HG03469 (cell line): ENCODE results near the gene GGT6.

Experiments used
- ATAC-seq: cut with Tn5 transposase; IDR thresholded peaks from one replicate; pipeline ENCODE4 v1.9.1; 2021; ENCODE audit warnings: mild to moderate bottlenecking, moderate library complexity, moderate number of reproducible peaks; ENCODE audit not compliant: unreplicated experiment

The GGT6 gene

DNA sequence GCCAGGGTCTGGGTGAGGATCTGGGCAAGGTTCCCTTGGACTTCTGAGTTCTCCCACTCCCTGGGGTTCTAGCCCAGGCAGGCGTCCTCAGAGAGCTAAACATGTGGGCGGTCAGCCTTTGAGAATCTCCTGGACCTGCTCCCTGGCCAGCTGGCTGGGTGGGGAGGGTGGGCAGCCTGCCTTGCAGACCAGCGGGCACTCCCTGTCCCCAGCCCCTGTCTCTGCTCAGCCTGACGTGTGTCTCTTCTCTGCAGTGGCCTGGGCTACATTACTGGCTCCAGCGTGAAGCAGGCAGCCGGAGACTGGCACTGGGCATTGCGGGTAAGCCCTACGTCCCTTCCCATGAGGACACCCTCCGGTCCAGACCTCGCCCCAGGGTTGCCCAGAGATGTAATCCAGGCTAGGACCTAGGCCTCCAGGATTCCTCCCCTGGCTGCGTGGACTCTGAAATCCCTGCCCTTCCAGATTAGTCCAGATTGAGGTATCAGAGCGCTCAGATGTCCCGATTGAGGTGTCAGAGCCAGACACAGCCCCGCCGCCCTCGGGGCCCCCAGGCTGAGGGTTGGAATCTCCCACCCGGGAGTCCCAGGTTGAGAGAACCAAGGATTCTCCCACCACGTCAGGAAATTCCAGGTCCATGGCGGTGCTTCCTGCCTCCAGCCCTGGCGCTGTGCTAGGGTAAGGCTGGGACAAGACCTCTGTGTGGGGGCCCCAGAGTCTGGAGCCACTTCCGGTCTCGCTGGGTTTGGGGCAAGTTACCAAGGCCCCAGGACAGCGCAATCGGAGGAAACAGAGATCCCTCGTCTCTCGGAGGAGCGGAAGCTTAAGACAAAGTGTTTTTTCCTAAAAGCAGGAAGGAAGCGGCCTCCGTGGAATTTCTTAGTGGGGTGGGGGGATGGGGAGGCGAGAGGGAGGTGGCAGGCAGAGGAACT is 29.3 kb downstream of the GGT6 start:
- ATAC-seq = no peak

DNA sequence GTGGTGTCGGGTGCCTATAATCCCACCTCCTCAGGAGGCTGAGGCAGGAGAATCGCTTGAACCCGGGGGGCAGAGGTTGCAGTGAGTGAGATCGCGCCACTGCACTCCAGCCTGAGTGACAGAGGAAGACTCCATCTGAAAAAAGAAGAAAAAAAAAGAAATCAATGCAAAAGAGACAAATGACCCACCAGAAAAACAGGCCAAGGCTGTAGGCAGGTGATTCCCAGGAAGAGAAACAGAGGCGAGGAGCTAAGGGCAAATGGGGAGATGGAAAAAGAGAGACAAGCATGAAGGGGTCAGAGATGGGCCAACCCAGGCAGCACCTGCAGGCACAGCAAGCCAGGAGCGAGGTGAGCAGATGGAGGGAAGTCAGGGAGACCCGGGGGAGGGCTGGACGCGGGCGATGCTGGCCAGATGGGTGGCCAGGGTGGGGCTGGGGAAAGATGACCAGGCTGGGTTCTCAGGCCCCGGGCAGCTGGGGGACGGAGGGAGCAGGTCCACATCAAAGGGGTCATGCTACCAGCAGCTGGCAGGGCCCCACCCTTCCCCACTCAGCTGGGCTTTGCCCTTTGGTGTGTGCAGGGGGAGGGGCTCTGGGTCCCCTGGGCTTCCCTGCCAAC is 30.7 kb downstream of the GGT6 start:
- no peak for ATAC-seq

DNA sequence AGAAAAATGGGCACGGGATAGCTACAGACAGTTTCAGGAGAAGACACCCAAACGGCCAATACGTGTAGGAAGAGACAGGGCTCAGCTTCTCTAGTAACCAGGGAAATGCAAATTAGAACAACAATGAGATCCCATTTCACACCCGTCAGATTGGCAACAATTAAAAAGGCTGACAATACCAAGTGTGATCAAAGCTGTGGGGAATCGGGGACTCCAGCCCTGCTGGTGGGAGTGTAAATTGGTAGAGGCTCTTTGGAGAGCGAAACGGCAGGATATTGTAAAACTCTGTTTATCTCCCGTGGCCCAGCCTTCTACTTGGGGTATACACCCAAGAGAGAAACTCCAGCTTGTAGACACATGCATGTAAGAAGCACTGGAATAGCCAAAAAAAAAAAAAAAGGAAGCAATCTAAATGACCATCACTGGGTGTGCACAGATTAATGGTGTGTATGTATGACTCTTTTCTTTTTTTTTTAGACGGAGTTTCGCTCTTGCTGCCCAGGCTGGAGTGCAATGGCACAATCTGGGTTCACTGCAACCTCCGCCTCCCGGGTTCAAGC is 32.7 kb downstream of the GGT6 start:
- ATAC-seq = no peak

DNA sequence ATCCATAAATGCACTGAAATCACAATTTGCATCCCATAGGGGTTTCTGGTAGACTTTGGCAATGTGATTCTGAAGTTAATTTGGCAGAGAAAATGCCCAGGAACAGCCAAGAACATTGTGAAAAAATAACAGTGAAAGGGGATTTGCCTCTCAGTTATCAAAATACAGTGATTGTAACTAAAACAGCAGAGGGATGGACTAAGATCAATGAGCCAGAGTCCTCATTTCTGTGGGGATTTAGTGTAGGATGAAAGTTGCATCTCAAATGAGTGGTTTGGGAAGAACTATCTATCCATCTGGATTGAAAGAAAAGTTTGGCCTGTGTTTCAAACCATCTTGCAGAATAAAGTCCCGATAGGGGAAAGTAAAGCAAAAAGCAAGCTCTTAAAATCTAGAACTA is 33.2 kb downstream of the GGT6 start:
- no peak for ATAC-seq

GRCh38 chr17:4525691-4526397 is 34.5 kb downstream of the GGT6 start:
- ATAC-seq = no peak

DNA sequence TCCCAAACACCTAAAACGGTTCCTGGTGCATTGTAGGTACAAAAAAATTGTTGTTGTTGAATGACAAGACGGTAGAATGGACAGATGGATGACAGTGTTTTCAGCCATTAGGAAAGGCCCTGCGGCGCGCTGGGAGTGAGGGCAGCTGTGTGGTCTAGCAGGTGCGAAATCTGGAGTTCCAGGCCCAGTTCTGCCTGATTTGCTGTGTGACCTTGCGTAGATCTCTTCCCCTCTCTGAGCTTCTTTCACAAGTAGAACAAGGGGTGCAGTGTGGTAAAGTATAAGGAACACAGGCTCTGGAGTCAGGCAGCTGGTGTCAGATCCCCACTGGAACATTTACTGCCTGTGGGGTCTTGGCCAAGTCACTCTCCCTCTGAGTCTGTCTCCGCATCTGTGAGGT is 36.4 kb downstream of the GGT6 start:
- ATAC-seq = no peak

DNA sequence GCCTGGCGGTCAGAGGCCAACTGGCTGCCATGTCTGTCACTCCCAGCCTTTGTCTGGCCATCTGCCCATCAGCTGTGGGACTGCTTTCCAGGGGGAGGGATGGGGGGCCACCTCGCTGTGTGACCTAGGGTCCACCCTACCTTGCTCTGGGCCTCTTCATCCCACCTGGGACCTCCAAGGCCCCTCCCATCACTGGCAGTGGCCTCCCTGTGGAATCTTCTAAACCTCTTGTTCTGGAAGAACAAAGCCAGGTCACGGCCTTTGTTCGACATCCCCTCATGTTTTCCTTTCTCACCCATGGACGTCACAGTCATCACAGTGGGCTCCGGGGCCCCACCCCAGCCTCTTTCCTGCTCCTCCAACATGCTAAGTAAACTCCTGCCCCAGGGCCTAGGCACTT is 37.7 kb downstream of the GGT6 start:
- ATAC-seq = no peak

- ATAC-seq = no peak
Observed at GRCh38 chr17:4520894-4521600, 39.3 kb downstream of the GGT6 start.

DNA sequence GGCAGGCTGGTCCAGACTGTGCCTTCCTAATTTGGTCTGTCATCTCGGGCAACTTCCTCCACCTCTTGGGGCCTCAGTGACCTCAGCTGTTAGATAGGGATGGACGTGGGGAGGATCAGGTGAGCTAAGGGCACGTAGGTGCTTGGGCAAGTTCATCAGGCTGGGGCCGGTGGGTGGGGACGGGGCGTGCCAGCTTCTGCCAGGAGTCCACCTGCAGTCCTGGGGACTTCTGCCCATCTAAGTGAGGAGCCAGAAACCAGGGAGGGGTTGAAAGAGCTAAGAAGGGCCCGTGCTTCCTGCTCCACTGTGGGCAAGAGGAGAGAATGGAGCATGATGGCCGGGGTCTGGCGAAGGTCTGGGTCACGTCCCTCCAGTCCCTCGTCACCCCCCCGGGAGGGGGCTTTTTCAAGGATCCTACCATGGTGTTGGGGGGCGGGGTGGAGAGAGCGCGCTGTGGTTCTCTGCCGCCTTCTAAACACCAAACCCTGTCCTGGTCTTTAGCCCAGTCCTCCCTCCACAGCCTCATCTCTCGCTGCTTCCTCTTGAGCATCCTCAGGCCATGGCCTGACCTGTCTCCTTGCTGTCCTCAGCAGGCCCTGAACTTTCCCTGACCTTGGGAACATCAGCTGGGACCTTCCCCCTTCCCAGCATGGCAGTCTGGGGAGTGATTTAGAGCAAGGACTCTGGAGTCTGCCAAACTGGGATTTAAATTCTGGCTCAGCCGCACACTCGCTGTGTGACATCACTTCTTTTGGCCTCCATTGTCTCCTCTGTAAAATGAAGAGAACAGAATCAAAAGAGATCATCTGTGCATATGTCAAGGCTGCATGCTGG is 40.1 kb downstream of the GGT6 start:
- no peak for ATAC-seq

DNA sequence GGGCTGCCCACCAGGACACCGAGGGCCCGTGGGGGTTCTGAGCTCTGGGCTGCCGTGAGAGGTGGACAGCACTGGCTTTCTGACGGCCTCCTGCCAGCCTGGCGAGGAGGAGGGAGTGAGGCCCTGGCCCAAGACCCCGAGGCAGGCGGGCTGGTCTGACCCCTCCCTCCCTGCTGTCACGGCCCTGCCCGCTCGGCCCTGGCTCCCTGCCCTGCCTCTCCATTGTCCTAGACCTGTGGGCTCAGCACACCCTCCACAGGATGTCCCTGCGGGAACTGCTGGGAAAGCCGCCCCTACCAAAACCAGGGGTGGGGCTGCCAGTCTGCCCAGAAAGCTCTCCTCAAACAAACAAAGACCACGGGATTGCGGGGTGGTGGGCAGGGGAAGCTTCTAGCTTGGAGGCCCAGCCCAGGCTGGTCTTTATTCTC is 41.0 kb downstream of the GGT6 start:
- no peak for ATAC-seq

DNA sequence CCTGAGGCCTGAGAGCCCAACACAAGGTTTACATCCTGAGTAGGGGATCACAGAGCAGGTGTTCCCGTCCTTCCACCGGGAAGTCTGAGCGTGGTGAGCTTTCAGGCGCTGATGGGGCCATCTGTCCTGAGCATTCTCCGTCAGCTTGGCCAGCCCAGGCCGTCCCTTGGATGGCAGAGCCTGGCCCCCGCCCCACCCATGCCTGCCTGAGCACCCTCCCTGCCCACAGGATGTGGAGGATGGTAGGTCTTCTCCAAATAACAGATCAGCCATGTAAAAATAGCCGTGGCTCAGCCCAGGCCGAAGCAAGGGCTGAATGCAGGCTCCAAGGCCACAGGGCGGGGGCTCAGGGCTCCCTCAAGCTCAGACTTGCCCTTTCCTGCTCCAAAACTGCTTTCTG is 41.5 kb downstream of the GGT6 start:
- ATAC-seq = no peak

DNA sequence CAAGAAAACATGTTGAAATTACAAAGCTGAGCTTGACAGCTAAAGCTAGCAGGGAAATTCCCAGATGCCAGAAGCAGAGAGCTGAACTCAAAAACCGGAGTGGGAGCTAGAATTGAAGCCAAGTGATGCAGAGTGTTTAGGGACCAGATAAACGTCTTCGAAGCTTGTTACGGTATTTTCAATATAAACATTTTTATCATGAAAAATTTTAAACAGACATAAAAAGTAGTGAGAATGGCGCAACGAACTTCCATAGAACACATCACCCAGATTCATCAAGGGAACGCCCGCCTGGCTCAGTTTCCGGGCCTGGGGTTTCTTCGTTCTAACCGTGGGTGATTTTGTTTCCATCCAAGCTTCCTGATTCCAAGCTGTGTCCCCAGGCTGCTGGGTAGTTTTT is 43.6 kb downstream of the GGT6 start:
- ATAC-seq = no peak

DNA sequence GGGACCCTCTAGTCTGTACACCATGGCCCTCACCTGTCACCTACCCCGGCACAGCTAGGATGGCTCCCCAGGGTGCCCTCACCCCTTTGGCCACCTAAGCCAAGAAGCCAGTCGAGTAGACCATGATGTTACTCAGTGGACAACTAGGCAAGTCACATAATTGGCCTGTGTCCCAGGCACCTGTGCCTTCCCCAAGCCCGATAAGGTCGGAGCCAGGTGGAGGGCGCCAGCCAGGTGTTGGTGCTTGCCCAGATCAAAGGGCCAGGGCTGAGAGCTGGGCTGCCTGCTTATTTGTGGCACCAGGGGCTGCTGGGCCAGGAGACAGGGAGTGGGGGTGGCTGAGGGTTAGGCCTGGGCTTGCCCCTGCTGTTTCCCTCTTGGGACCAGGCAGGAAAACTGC is 44.9 kb downstream of the GGT6 start:
- ATAC-seq = no peak

GRCh38 chr17:4514779-4515178 is 45.6 kb downstream of the GGT6 start:
- ATAC-seq = no peak

DNA sequence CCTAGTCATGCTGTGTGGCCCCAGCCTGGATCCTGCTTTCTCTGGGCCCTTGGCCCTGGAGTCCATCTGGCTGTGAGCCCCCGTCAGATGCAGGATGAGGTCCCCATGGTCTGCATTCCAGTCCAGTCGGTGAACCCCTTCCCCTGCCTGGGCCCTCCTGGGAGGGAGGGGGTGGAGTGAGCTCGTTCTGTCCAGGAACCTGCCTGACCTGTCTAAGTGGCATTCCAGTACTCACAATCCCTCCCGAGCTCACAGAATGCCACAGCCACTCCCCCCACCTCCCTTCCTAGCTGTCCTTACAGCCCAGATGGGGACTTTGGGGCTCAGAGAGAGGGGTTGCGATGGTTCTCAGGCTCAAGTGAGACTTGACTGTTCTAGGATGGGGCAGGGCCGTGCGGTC is 46.2 kb downstream of the GGT6 start:
- ATAC-seq = no peak

- ATAC-seq = no peak
Observed at GRCh38 chr17:4513113-4514032, 47.0 kb downstream of the GGT6 start.

DNA sequence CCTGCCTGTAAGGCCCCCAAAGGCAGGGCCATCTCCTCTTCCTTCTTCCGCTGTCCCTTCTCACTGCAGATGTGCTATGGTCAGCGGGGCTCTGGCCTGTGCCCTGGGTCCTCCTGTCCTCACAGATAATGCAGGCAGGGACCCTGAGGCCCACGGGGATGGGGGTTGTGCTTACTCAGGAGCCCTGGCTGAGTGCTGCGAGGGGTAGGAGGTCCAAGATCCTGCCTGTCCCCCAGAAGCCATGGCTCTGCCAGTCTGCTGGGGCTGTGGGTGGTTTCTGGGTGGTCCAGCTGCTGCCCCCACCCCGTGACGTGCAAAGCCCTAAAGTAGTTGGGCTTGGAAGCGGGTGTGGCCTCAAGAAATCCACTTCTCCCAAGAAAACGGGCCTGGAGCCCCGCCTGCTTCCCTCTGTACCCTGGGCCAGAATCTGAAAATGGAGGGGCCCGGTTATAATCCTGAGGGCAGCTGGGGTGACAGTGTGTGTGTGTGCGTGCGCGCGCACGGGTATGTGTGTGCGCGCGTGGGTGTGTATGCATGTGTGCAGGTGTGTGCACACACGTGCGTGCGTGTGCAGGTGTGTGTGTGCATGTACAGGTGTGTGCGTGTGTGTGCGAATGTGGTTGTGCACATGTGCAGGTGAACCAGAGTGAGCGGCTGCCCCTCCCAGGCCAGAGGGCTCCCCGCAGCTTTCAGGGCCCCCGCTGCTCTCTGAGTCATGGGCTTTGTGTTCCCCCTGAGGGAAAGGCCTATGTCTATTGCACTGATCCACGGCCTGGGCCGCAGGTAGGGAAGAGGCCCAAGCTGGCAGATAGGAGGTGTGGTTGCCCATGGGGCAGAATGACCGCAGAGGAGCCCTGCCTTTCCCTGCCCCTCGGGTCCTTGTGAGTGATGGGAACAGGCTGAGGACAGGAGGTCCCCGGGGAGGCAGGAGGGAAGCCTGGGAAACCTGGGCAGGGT is 47.9 kb downstream of the GGT6 start:
- no peak for ATAC-seq
